ENCODE data around the gene CACNA2D3.

CACNA2D3 gene

GRCh38 chr3:54344601-54345231, 222.4 kb downstream of the CACNA2D3 start:
- DNase-seq (ENCODE audit: low spot score), result no peak
- no peak for TF ChIP-seq CTCF (IDR thresholded peaks at IDR 0.05; ENCODE audit: extremely low read depth, missing control alignments)

GRCh38 chr3:54345847-54346375, 223.6 kb downstream of the CACNA2D3 start:
- DNase-seq (ENCODE audit: low spot score), result no peak
- no peak for TF ChIP-seq CTCF (IDR thresholded peaks at IDR 0.05; ENCODE audit: extremely low read depth, missing control alignments)

- no peak for TF ChIP-seq CTCF (IDR thresholded peaks at IDR 0.05; ENCODE audit: extremely low read depth, missing control alignments)
Measured at GRCh38 chr3:54347060-54347459, 224.7 kb downstream of the CACNA2D3 start.

GRCh38 chr3:54347933-54348332, 225.6 kb downstream of the CACNA2D3 start:
- no peak for DNase-seq (ENCODE audit: low spot score)
- no peak for TF ChIP-seq CTCF (IDR thresholded peaks at IDR 0.05; ENCODE audit: extremely low read depth, missing control alignments)

More at GRCh38 chr3:54347060-54347459, 224.7 kb downstream of the CACNA2D3 start:
- no peak for DNase-seq (ENCODE audit: low spot score)

- no peak for DNase-seq (ENCODE audit: low spot score)
Measured at GRCh38 chr3:54349231-54349652, 226.9 kb downstream of the CACNA2D3 start.

GRCh38 chr3:54349691-54350090, 227.3 kb downstream of the CACNA2D3 start:
- DNase-seq (ENCODE audit: low spot score), result no peak

More at GRCh38 chr3:54349231-54349652, 226.9 kb downstream of the CACNA2D3 start:
- TF ChIP-seq CTCF (IDR thresholded peaks at IDR 0.05; ENCODE audit: extremely low read depth, missing control alignments), result no peak

More at GRCh38 chr3:54349691-54350090, 227.3 kb downstream of the CACNA2D3 start:
- no peak for TF ChIP-seq CTCF (IDR thresholded peaks at IDR 0.05; ENCODE audit: extremely low read depth, missing control alignments)
